NCI-H2227 (cell line): ENCODE data around the gene SAG.
"Not testable (repeated sequence)": the region's sequence is repeated elsewhere in the genome, so short reads cannot be mapped to it uniquely, and the experiment has no call there.

ENCODE experiments used
- DNase-seq: peaks from one replicate; lab custom pipeline; 2025; ENCODE audit not compliant: unreplicated experiment; lab: John Stamatoyannopoulos, UW

The SAG gene

GRCh38 chr2:233329489-233330135, 22.0 kb downstream of the SAG start:
- no peak for DNase-seq

- no peak for DNase-seq
Measured at GRCh38 chr2:233331536-233331935, 23.9 kb downstream of the SAG start.

DNA sequence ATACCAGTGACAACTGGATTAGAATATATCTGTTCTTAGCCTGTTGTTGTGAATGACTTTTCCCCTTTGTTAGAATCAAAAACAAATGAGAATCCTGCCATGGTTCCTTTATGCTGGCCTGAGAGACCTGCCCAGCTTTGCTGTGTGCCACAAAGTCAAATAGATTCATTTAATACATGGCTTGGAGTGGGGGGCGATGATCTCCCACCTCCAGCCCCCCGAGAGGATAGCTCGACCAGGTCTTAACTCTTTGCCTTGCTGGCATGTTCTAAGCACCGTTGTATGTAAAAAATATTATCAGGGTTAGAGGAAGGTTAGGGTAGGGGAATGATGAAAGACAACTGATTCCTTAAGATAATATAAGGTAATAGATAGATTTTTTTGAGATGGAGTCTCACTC, 24.5 kb downstream of the SAG start:
- DNase-seq: no peak

GRCh38 chr2:233334915-233335314, 27.3 kb downstream of the SAG start:
- no peak for DNase-seq

DNA sequence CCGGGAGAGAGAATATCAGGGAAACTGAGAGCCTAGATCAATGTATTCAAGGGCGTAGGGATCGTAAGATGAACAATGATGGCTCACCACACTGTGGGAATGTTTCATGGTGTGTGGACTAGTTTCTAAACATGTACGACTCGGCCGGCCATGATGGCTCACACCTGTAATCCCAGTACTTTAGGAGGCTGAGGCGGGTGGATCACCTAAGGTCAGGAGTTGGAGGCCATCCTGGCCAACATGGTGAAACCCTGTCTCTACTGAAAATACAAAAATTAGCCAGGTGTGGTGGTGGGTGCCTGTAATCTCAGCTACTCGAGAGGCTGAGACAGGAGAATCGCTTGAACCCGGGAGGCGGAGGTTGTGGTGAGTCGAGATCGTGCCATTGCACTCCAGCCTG, 28.5 kb downstream of the SAG start:
- DNase-seq: not testable (repeated sequence)

GRCh38 chr2:233336541-233336940, 28.9 kb downstream of the SAG start:
- no peak for DNase-seq

- DNase-seq: no peak
Measured at GRCh38 chr2:233338046-233338445, 30.4 kb downstream of the SAG start.

GRCh38 chr2:233338812-233339368, 31.3 kb downstream of the SAG start:
- no peak for DNase-seq

DNA sequence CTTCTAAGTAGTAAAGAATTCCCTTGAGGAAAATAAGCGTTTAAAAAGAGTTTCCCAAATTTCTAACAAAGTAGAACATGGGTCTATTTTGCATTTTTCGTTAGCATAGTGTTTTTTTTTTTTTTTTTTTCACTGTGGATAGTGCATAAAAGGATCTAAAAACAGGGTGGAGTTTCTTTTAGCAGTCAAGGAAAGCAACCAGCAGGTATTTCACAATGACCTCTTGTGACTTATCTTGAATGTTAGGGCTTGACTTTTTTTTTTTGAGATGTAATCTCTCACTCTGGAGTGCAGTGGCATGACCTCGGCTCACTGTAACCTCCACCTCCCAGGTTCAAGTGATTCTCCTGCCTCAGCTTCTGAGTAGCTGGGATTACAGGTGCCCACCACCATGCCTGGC, 31.8 kb downstream of the SAG start:
- DNase-seq: no peak

DNA sequence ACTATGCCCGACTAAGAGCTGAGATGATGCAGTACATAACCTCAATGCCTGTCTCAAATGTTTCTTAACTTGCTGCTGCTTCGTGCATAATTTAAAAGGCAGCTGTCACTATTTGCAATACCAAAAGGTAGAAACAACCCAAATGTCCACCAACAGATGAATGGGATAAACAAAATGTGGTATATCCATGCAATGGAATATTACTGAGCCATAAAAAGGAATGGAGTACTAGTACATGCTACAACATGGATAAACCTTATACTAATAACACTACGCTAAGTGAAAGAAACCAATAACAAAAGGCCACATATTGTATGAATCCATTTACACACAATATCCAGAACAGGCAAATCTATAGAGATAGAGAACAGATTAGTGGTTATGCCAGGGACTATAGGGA, 33.7 kb downstream of the SAG start:
- no peak for DNase-seq

- DNase-seq: no peak
Measured at GRCh38 chr2:233342301-233342700, 34.7 kb downstream of the SAG start.

- no peak for DNase-seq
Measured at GRCh38 chr2:233343171-233343705, 35.6 kb downstream of the SAG start.

GRCh38 chr2:233346376-233346775, 38.8 kb downstream of the SAG start:
- no peak for DNase-seq

- no peak for DNase-seq
Measured at GRCh38 chr2:233346930-233347329, 39.3 kb downstream of the SAG start.

DNA sequence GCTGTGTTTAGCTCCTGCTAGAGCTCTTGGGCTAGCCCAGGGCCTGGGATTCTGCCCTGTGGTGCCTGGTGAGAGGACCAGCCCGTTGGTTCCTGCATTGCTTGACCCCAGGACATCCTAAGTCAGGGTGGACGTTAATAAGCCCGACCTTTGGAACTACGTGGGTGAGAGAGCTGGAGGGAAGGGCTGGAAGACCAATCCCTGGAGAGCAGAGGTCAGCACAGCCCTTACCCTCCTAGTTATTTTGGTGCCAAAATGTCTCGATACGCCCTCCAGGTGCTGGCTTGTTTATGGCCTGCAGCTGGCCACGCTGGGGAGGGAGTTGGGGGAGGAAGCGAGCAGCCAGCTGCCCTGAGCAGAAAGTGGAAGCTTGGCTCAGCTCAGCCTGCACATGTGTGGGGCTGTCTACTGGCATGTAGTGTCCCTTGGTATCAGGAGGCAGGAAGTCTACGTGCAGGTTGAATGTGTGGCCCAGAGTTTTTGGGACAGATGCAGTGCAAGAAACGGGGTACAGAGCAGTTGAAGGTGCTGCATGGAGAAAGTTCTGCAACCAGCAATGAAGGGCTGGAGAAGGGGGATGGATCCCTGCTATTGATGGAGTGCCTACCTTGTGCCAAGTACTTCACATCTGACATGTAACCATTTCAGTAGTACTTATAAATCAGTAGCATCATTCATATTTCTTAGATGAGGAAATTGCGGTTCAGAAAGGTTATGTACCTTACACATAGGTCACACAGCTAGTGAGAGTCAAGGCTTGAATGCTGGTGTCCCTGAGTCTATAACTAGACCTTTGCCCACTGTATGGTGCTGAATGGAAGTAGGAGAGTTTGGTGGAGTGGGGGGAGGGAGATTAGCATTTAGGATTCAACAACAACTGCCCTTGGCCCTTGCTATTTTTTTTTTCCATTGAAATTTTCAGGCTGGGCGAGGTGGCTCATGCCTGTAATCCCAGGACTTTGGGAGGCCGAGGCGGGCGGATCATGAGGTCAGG, 41.7 kb downstream of the SAG start:
- no peak for DNase-seq

- DNase-seq: peak; percentile 92
Measured at GRCh38 chr2:233350708-233351107, 43.1 kb downstream of the SAG start.

DNA sequence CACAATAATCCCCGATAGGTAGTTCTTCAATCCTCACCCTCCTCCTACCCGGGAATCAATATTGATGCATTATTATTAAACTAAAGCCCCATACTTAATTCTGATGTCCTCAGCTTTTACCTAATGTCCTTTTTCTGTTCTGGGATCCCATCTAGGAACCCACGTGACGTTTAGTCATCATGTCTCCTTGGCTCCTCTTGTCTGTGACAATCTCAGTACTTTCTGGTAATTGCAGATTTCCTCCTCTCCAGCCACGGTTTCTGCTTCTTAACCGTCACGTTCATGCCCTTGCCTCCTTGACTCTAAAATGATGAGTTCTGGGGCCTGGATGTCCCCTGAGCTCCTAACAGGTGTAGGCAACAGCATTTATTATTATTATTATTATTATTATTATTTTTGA, 43.8 kb downstream of the SAG start:
- peak; percentile 46 for DNase-seq

GRCh38 chr2:233352141-233352842, 44.7 kb downstream of the SAG start:
- DNase-seq: no peak

GRCh38 chr2:233353101-233353768, 45.6 kb downstream of the SAG start:
- DNase-seq: no peak

DNA sequence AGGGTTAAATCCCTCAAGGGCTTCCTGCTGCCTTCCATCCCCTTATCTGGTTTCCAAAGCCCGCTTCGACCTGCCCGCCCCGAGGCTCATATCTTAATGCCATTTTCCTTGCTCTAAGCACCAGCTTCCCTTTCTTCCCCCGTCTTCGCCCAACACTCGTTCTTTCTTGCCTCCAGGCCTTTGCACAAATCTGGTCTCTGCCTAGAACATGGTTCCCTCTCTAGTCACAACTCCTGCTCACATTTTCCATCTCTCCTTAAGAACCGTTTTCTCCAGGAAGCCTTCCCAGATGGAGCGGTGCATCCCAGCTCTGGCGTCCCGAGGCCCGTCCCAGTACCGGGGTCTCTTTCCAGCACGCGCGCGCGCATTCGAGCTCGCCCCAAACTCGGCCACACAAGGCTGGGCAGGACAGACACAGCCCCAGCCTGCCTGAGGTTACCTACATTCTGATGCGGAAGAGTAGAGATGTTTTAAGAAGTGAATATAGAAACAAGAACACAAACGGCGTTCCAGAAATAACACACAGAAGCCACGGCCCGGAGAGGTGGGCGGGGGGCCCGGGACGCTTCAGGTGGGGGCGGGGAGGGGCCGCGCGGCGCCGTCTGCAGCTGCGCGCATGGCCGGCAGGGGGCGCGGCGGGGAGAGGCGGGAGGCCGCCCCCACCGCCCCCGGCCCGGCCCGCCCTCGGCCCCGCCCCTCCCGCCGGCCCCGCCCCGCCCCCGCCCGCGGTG, 46.3 kb downstream of the SAG start, which contains the start of gene DGKD:
Gene DGKD, plus strand, starts transcription at position 726 of the 731 bp plus-strand sequence. CDS start 25 bp downstream, outside the sequence.
- DNase-seq: peak; percentile 73
